ENCODE results near the gene MESP2. TPM values are rescaled to one million over a fixed set of nuclear protein-coding genes. Genes with fewer than 3 reads are reported as not detected.

The MESP2 gene
- total and polyA plus RNA-seq, 9 of the 15 experiments (the other 6 are each of a cell fraction or from before 2014, with no cell fraction given): 0.08 to 0.82 (median 0.37) TPM

GRCh38 chr15:89781891-89782618, 5.9 kb downstream of the MESP2 start (continued):
- TF ChIP-seq BCL6 (CRISPR knock-in tag; IDR thresholded peaks at IDR 0.05) (peak; percentile 98), BMI1 (IDR thresholded peaks at IDR 0.05; ENCODE audit: low read length) (no peak), HOXB6 (CRISPR knock-in tag; IDR thresholded peaks at IDR 0.05; ENCODE audit: borderline replicate concordance) (no peak), NR3C1 (CRISPR knock-in tag; IDR thresholded peaks at IDR 0.05) (no peak), ZNF717 (CRISPR knock-in tag; IDR thresholded peaks at IDR 0.05) (peak; percentile 94), FOXK2 (conservative IDR thresholded peaks at IDR 0.05 in 1 of 2, IDR thresholded peaks at IDR 0.05 in 1 of 2; ENCODE audit: low read depth in 2 of 2) (no peak), FOXP1 (CRISPR knock-in tag; IDR thresholded peaks at IDR 0.05) (no peak), ZBTB7A (IDR thresholded peaks at IDR 0.05; ENCODE audit: borderline replicate concordance, control insufficient read depth, low read depth, low read length) (no peak), THRA (IDR thresholded peaks at IDR 0.05) (no peak), NR2C1 (IDR thresholded peaks at IDR 0.05) (no peak), NR2C1 (tag; IDR thresholded peaks at IDR 0.05) (peak; percentile 96), SOX6 (IDR thresholded peaks at IDR 0.05) (peak; percentile 32; the same call in 1 of the 2 replicates), SNIP1 (IDR thresholded peaks at IDR 0.05; ENCODE audit: low read depth) (no peak), HCFC1 (IDR thresholded peaks at IDR 0.05; ENCODE audit: low read depth, low read length) (no peak), DMBX1 (CRISPR knock-in tag; IDR thresholded peaks at IDR 0.05; ENCODE audit: borderline replicate concordance) (peak; percentile 99), BRD4 (IDR thresholded peaks at IDR 0.05) (no peak), ZNF551 (CRISPR knock-in tag; IDR thresholded peaks at IDR 0.05) (peak; percentile 77; the same call in 1 of the 2 replicates), GATA2 (CRISPR knock-in tag; IDR thresholded peaks at IDR 0.05) (peak; percentile 79), ZNF609 (CRISPR knock-in tag; IDR thresholded peaks at IDR 0.05; ENCODE audit: borderline replicate concordance) (no peak)
- TF ChIP-seq, protein P1, sequence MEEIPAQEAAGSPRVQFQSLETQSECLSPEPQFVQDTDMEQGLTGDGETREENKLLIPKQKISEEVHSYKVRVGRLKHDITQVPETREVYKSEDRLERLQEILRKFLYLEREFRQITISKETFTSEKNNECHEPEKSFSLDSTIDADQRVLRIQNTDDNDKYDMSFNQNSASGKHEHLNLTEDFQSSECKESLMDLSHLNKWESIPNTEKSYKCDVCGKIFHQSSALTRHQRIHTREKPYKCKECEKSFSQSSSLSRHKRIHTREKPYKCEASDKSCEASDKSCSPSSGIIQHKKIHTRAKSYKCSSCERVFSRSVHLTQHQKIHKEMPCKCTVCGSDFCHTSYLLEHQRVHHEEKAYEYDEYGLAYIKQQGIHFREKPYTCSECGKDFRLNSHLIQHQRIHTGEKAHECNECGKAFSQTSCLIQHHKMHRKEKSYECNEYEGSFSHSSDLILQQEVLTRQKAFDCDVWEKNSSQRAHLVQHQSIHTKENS (CRISPR knock-in tag; IDR thresholded peaks at IDR 0.05): no peak
